ENCODE data around the gene CA11.

GRCh38 chr19:48636859-48637448 is 9.0 kb downstream of the CA11 start, which contains the start of gene DBP:
- TF ChIP-seq CTCF (IDR thresholded peaks at IDR 0.05) (no peak; the same call in 1 of the 2 replicates), POLR2AphosphoS5 (IDR thresholded peaks at IDR 0.05; ENCODE audit: low read depth, low read length) (no peak), REST (IDR thresholded peaks at IDR 0.05; ENCODE audit: insufficient read depth in 1 of 2, low read depth in 2 of 2, low read length in 1 of 2) (no peak), TCF7L2 (IDR thresholded peaks at IDR 0.05; ENCODE audit: low read depth, low read length) (no peak), SIN3A (IDR thresholded peaks at IDR 0.05; ENCODE audit: borderline replicate concordance, insufficient read depth, low read depth, low read length) (no peak)
